Fibroblast of lung (primary cell): ENCODE data around the gene EWSR1. TPM values are rescaled to one million over a fixed set of nuclear protein-coding genes. Genes with fewer than 3 reads are reported as not detected.

Experiments used
- DNase-seq, 2 donors: peaks; one replicate each; pipeline versions ENCODE4 v3.0.0 to v3.0.0-alpha.2; 2010; ENCODE audit warnings: low read depth in 2 of 2
- H2AFZ ChIP-seq: 2 replicates; pipeline ENCODE4 v1.5.1; 2012; ENCODE audit warnings: low read length, control low read depth, inconsistent platforms
- H3K27ac ChIP-seq: 2 replicates; pipeline ENCODE4 v1.5.1; 2011; ENCODE audit warnings: low read length, control low read depth; ENCODE audit not compliant: insufficient read depth
- H3K27me3 ChIP-seq: 2 replicates; pipeline ENCODE4 v1.5.1; 2011; ENCODE audit warnings: mild to moderate bottlenecking, low read length; ENCODE audit not compliant: control insufficient read depth, insufficient read depth
- H3K36me3 ChIP-seq: 2 replicates; pipeline ENCODE4 v1.5.1; 2011; ENCODE audit warnings: low read length; ENCODE audit not compliant: control insufficient read depth, insufficient read depth
- H3K4me1 ChIP-seq: 2 replicates; pipeline ENCODE4 v1.5.1; 2011; ENCODE audit warnings: low read length; ENCODE audit not compliant: control insufficient read depth, insufficient read depth; ENCODE audit errors: extremely low read depth
- H3K4me2 ChIP-seq: 2 replicates; pipeline ENCODE4 v1.5.1; 2011; ENCODE audit warnings: low read length, control low read depth; ENCODE audit not compliant: insufficient read depth; ENCODE audit errors: extremely low read depth
- H3K4me3 ChIP-seq, 4 experiments: fragments of 200-600 bp in 1 of 4; sonication (generic) in 1 of 4; replicated peaks in 1 of 4; 2 replicates each; pipeline ENCODE4 v1.5.1; 2011 to 2016; ENCODE audit warnings: low read length in 4 of 4, low read depth in 3 of 4, mild to moderate bottlenecking in 3 of 4, control low read depth in 2 of 4, inconsistent platforms in 1 of 4, mixed read lengths in 1 of 4; ENCODE audit not compliant: insufficient read depth in 1 of 4; ENCODE audit errors: control extremely low read depth in 1 of 4
- H3K79me2 ChIP-seq: 2 replicates; pipeline ENCODE4 v1.5.1; 2012; ENCODE audit warnings: mild to moderate bottlenecking, low read length, inconsistent platforms; ENCODE audit not compliant: control insufficient read depth, insufficient read depth
- H3K9ac ChIP-seq: 2 replicates; pipeline ENCODE4 v1.5.1; 2011; ENCODE audit warnings: mild to moderate bottlenecking, low read length, control low read depth; ENCODE audit not compliant: insufficient read depth
- H3K9me3 ChIP-seq: 2 replicates; pipeline ENCODE4 v1.5.1; 2012; ENCODE audit warnings: low read depth, low read length; ENCODE audit not compliant: control insufficient read depth, insufficient read depth
- H4K20me1 ChIP-seq: 2 replicates; pipeline ENCODE4 v1.5.1; 2011; ENCODE audit warnings: low read length; ENCODE audit not compliant: control insufficient read depth, insufficient read depth; ENCODE audit errors: extremely low read depth
- EZH2 ChIP-seq: IDR thresholded peaks from 2 replicates; pipeline ENCODE4 v1.5.1; 2012; ENCODE audit warnings: low read length, control low read depth, mild to moderate bottlenecking; ENCODE audit errors: missing control alignments
- polyA plus RNA-seq, 2 donors: library from polyadenylated mRNA; depleted of rRNA in 1 of 2; stranded (reverse) in 1 of 2; unstranded in 1 of 2; fragments of >200 nt; gene quantifications; 2 replicates each; pipeline ENCODE4 v1.2.1, GENCODE V29; 2011 to 2012; ENCODE audit warnings: missing spikeins in 1 of 2
- total RNA-seq: library from RNA; depleted of rRNA; stranded (reverse); fragments of >200 nt; gene quantifications from 2 replicates; pipeline ENCODE4 v1.2.1, GENCODE V29; 2014

The EWSR1 gene
- total and polyA plus RNA-seq, 2 donors (not counting 1 experiment from before 2014, with no cell fraction given): 150 to 172 TPM

DNA sequence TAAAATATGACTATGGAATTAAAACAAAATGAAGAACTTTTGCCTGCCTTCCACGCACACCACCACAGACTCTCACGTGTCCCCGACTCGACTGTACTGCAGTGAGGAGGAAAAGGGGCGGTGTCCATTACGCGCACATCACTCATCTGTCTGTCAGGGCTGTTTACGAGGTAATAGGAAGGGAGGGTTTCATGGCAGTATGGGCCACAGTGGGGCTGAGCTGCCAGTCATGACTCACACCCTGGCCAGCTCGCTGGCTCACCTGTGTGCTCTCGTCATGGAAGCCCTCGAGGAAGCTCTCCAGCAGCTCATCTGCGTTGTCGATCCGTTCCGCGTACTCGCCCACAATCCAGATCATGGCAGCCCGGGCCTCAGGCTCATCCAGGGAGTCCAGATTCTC lies 80.9 kb downstream of the EWSR1 start:
- Histone ChIP-seq H3K27ac (no peak overlapping the region), H3K4me1 (peaks cover 3% of the 10 kb centered on the region), H3K9ac (no peak overlapping the region), H3K4me2 (no peak overlapping the region), H3K9me3 (no peaks in the 10 kb centered on the region), H3K27me3 (no peaks in the 10 kb centered on the region), H4K20me1 (no peaks in the 10 kb centered on the region), H3K79me2 (no peaks in the 10 kb centered on the region), H3K36me3 (peaks cover 21% of the 10 kb centered on the region), H3K4me3 (no peak overlapping the region), H2AFZ (no peak overlapping the region)
- DNase-seq: no peak
- TF ChIP-seq EZH2: no peak

Other genes with a start within 250 kb of the EWSR1 start
- gene C22orf31, start 206.4 kb upstream of the EWSR1 start, total RNA-seq: 0.17 TPM in 1 of 2 replicates, not detected in the other
- gene C22orf31, start 206.4 kb upstream of the EWSR1 start, polyA plus RNA-seq: 0.14 TPM in 1 of 2 replicates, not detected in the other
- gene KREMEN1, start 195.2 kb upstream of the EWSR1 start, total RNA-seq: 6.4 and 12.9 TPM in 2 replicates
- gene KREMEN1, start 195.2 kb upstream of the EWSR1 start, polyA plus RNA-seq: 7.0 and 13.5 TPM in 2 replicates
- 0.50 and 2.8 TPM in 2 replicates for gene EMID1, start 62.4 kb upstream of the EWSR1 start, total RNA-seq
- gene EMID1, start 62.4 kb upstream of the EWSR1 start, polyA plus RNA-seq: not detected in 2 replicates
- gene RHBDD3, start 287 bp upstream of the EWSR1 start, total RNA-seq: 20.3 and 20.6 TPM in 2 replicates
- 6.7 and 7.2 TPM in 2 replicates for gene RHBDD3, start 287 bp upstream of the EWSR1 start, polyA plus RNA-seq
- 6.9 and 8.9 TPM in 2 replicates for gene GAS2L1, start 38.4 kb downstream of the EWSR1 start, total RNA-seq
- 5.4 and 7.5 TPM in 2 replicates for gene GAS2L1, start 38.4 kb downstream of the EWSR1 start, polyA plus RNA-seq
- not detected in 2 replicates for gene RASL10A, start 47.4 kb downstream of the EWSR1 start, total RNA-seq
- not detected in 2 replicates for gene RASL10A, start 47.4 kb downstream of the EWSR1 start, polyA plus RNA-seq
- gene AP1B1, start 120.3 kb downstream of the EWSR1 start, total RNA-seq: 26.2 and 44.1 TPM in 2 replicates
- gene AP1B1, start 120.3 kb downstream of the EWSR1 start, polyA plus RNA-seq: 45.6 and 76.0 TPM in 2 replicates
- gene RFPL1, start 170.3 kb downstream of the EWSR1 start, total RNA-seq: not detected in 2 replicates
- not detected in 2 replicates for gene RFPL1, start 170.3 kb downstream of the EWSR1 start, polyA plus RNA-seq
- 0.17 and 0.26 TPM in 2 replicates for gene NEFH, start 211.9 kb downstream of the EWSR1 start, total RNA-seq
- 0.37 and 2.1 TPM in 2 replicates for gene NEFH, start 211.9 kb downstream of the EWSR1 start, polyA plus RNA-seq